ENCODE measurements around the gene EEF1AKMT3.

DNA sequence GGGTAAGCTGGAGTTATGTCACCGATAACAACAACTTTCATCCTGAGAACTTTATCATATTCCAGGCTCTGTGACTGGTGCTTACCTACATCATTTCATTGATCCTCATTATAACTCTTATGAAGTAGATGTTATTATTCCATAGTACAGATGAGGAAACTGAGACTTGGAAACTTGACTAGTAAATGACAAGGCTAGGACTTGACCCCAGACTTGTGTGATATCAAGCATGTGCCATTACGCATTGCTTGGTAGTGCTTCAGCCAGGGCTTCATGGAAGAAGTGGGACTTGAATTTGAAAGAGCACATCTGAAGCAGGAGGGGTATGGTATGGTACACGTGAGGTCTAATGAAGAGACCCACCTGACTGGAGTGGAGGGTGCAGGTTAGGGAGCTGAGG, 34.3 kb downstream of the EEF1AKMT3 start:
- TF ChIP-seq, protein P1, sequence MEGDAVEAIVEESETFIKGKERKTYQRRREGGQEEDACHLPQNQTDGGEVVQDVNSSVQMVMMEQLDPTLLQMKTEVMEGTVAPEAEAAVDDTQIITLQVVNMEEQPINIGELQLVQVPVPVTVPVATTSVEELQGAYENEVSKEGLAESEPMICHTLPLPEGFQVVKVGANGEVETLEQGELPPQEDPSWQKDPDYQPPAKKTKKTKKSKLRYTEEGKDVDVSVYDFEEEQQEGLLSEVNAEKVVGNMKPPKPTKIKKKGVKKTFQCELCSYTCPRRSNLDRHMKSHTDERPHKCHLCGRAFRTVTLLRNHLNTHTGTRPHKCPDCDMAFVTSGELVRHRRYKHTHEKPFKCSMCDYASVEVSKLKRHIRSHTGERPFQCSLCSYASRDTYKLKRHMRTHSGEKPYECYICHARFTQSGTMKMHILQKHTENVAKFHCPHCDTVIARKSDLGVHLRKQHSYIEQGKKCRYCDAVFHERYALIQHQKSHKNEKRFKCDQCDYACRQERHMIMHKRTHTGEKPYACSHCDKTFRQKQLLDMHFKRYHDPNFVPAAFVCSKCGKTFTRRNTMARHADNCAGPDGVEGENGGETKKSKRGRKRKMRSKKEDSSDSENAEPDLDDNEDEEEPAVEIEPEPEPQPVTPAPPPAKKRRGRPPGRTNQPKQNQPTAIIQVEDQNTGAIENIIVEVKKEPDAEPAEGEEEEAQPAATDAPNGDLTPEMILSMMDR (IDR thresholded peaks at IDR 0.05 in 4 of 5, conservative IDR thresholded peaks at IDR 0.05 in 1 of 5), result no peak
- no peak for TF ChIP-seq POLR2A (IDR thresholded peaks at IDR 0.05)

Measured in gastrocnemius medialis (tissue), 4 donors.